Measurements from ENCODE around the gene COL8A1. TPM values are rescaled to one million over a fixed set of nuclear protein-coding genes. Genes with fewer than 3 reads are reported as not detected.

COL8A1 gene
- polyA plus RNA-seq, 3 donors, result not detected

- intact Hi-C loops (cut with micrococcal nuclease), result no loop called here
- no peaks in the 10 kb centered on the region for H3K79me2 ChIP-seq (ENCODE audit: insufficient read depth, low read length)
- Mint-ChIP-seq H3K4me3 (no peak overlapping the region), H3K27ac (no peak overlapping the region), H3K36me3 (no peaks in the 10 kb centered on the region), H3K27me3 (ENCODE audit: low read depth in 3 of 3) (peaks cover 0 to 6% (median 0%) of the 10 kb centered on the region in 3 donors), H3K9me3 (no peaks in the 10 kb centered on the region), H3K4me1 (no peaks in the 10 kb centered on the region)
- no peak for TF ChIP-seq CTCF (IDR thresholded peaks at IDR 0.05)
- no peaks in the 10 kb centered on the region for H3K4me1 ChIP-seq (ENCODE audit: control insufficient read depth in 1 of 2, insufficient read depth in 2 of 2, low read length in 2 of 2)
- no peaks in the 10 kb centered on the region for H3K36me3 ChIP-seq (replicated peaks in 1 of 2; ENCODE audit: control insufficient read depth in 1 of 2, insufficient read depth in 2 of 2, low read length in 2 of 2)
- no peaks in the 10 kb centered on the region for H3K9me3 ChIP-seq (replicated peaks in 1 of 2; ENCODE audit: control insufficient read depth in 1 of 2, insufficient read depth in 1 of 2, low read length in 2 of 2)
- no peak overlapping the region for H3K4me2 ChIP-seq (replicated peaks; ENCODE audit: extremely low read depth, low read length, poor library complexity, severe bottlenecking)
- no peaks in the 10 kb centered on the region for H4K20me1 ChIP-seq (ENCODE audit: insufficient read depth, low read length)
- H3K27me3 ChIP-seq (ENCODE audit: control insufficient read depth in 2 of 2, insufficient read depth in 2 of 2, low read length in 2 of 2), result peaks cover 0 to 3% of the 10 kb centered on the region in 2 donors
- H3K9ac ChIP-seq (ENCODE audit: insufficient read depth, low read length, poor library complexity, severe bottlenecking), result no peak overlapping the region
- no peak overlapping the region for H2AFZ ChIP-seq (ENCODE audit: insufficient read depth, low read depth, low read length, poor library complexity, severe bottlenecking)
- H3K4me3 ChIP-seq (replicated peaks in 1 of 3; ENCODE audit: low read depth in 2 of 3, low read length in 3 of 3), result no peak overlapping the region
- WGBS (ENCODE audit: insufficient coverage), result no CpG with 5 or more reads among the region's 2 CpGs
- H3K27ac ChIP-seq (ENCODE audit: low read depth in 1 of 2, low read length in 2 of 2), result no peak overlapping the region
- DNase-seq, result no peak
These were observed 138.8 kb downstream of the COL8A1 start for GRCh38 chr3:99777210-99777549.

- Mint-ChIP-seq H3K27me3 (ENCODE audit: low read depth in 3 of 3) (peaks cover 0 to 6% (median 0%) of the 10 kb centered on the region in 3 donors), H3K36me3 (no peaks in the 10 kb centered on the region), H3K9me3 (no peaks in the 10 kb centered on the region), H3K27ac (no peak overlapping the region), H3K4me3 (no peak overlapping the region), H3K4me1 (no peaks in the 10 kb centered on the region)
- DNase-seq, result no peak
- H3K9me3 ChIP-seq (replicated peaks in 1 of 2; ENCODE audit: control insufficient read depth in 1 of 2, insufficient read depth in 1 of 2, low read length in 2 of 2), result no peaks in the 10 kb centered on the region
- no peak for TF ChIP-seq CTCF (IDR thresholded peaks at IDR 0.05)
- no peak overlapping the region for H3K27ac ChIP-seq (ENCODE audit: low read depth in 1 of 2, low read length in 2 of 2)
- H3K4me2 ChIP-seq (replicated peaks; ENCODE audit: extremely low read depth, low read length, poor library complexity, severe bottlenecking), result no peak overlapping the region
- WGBS (ENCODE audit: insufficient coverage), result no CpG with 5 or more reads among the region's 2 CpGs
- H4K20me1 ChIP-seq (ENCODE audit: insufficient read depth, low read length), result no peaks in the 10 kb centered on the region
- peaks cover 0 to 3% of the 10 kb centered on the region in 2 donors for H3K27me3 ChIP-seq (ENCODE audit: control insufficient read depth in 2 of 2, insufficient read depth in 2 of 2, low read length in 2 of 2)
- no peaks in the 10 kb centered on the region for H3K36me3 ChIP-seq (replicated peaks in 1 of 2; ENCODE audit: control insufficient read depth in 1 of 2, insufficient read depth in 2 of 2, low read length in 2 of 2)
- intact Hi-C loops (cut with micrococcal nuclease), result no loop called here
- no peak overlapping the region for H2AFZ ChIP-seq (ENCODE audit: insufficient read depth, low read depth, low read length, poor library complexity, severe bottlenecking)
- no peaks in the 10 kb centered on the region for H3K79me2 ChIP-seq (ENCODE audit: insufficient read depth, low read length)
- no peak overlapping the region for H3K4me3 ChIP-seq (replicated peaks in 1 of 3; ENCODE audit: low read depth in 2 of 3, low read length in 3 of 3)
- H3K4me1 ChIP-seq (ENCODE audit: control insufficient read depth in 1 of 2, insufficient read depth in 2 of 2, low read length in 2 of 2), result no peaks in the 10 kb centered on the region
- H3K9ac ChIP-seq (ENCODE audit: insufficient read depth, low read length, poor library complexity, severe bottlenecking), result no peak overlapping the region
These were observed 139.3 kb downstream of the COL8A1 start for GRCh38 chr3:99777708-99778107.
